Thymus (tissue), 2 donors: Measurements from ENCODE around the gene EPS8. TPM values are rescaled to one million over a fixed set of nuclear protein-coding genes. Genes with fewer than 3 reads are reported as not detected.

Source experiments
- polyA plus RNA-seq: library from polyadenylated mRNA; stranded (reverse); fragments of 200-250 nt; gene quantifications from one replicate; pipeline ENCODE4 v1.2.3, GENCODE V29; 2013
- total RNA-seq: library from RNA; stranded (reverse); fragments of 120-200 nt; gene quantifications from one replicate; pipeline ENCODE4 v1.2.4, GENCODE V29; 2013
- donor health status: healthy.

EPS8 gene
- total and polyA plus RNA-seq, 2 donors: 3.7 to 9.2 TPM

Other genes starting within 250 kb of the EPS8 start
- 48.1 TPM for gene STRAP, start 93.0 kb upstream of the EPS8 start, total RNA-seq
- 121 TPM for gene STRAP, start 93.0 kb upstream of the EPS8 start, polyA plus RNA-seq
- 27.7 TPM for gene DERA, start 121.9 kb upstream of the EPS8 start, total RNA-seq
- 25.7 TPM for gene DERA, start 121.9 kb upstream of the EPS8 start, polyA plus RNA-seq